Measurements from ENCODE around the gene RFX4. TPM values are rescaled to one million over a fixed set of nuclear protein-coding genes. Genes with fewer than 3 reads are reported as not detected.
A peak's percentile ranks its signal among the peaks of the same experiment; 100 is the strongest.

The RFX4 gene
- total RNA-seq, 1 experiment from 2014 or later = not detected

DNA sequence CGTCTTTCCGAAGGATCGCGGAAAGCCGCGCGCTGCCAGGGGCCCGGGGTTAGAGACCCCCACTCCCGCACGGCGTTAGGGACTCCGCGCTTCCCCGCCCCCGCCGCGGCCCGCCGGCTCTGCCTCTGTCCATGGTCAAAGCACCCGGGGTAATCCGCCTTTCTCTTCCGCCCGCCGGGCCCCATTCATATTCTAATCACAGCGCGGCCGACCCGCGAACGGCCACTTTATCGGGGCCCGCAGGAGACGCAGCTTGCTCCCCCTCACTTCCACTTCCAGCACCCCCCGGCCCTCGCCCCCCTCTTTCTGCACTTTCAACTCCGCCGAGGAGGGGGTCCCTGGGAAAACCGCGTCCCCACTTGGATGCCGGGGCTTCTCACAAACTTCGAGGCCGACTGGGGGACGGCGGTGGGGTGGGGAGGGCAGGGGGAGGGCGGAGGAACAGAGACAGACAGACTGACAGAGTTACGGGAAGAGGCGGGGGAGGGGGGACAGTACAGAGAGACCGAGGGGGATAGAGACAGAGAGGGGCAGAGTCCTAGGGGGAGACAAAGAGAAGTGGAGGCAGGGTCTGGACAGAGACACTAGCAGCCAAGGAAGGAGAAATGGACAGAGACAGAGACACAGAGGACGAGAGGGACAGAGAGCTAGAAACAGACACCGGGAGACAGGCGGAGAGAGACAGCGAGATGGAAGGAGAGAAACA is 1.1 kb upstream of the RFX4 start:
- Histone ChIP-seq H3K4me1 (ENCODE audit: insufficient read depth, low read length, poor library complexity, severe bottlenecking) (peaks cover 5% of the 10 kb centered on the region), H3K4me3 (ENCODE audit: low read depth, low read length, poor library complexity, severe bottlenecking) (no peak overlapping the region), H3K9me3 (ENCODE audit: low read depth, low read length, poor library complexity, severe bottlenecking) (no peaks in the 10 kb centered on the region), H3K27ac (ENCODE audit: low read depth, low read length, poor library complexity, severe bottlenecking) (no peak overlapping the region), H3K36me3 (ENCODE audit: insufficient read depth, low read length, poor library complexity, severe bottlenecking) (no peaks in the 10 kb centered on the region), H3K27me3 (replicated peaks; ENCODE audit: insufficient read depth, low read depth, low read length, poor library complexity) (peaks cover 81% of the 10 kb centered on the region)
- no peak for DNase-seq (ENCODE audit: low spot score)
- intact Hi-C loops (cut with micrococcal nuclease; ENCODE audit: unreplicated experiment) = loop anchor here (5.0 kb wide), 1 partner anchor 261 kb away; no protein-coding TSS in a partner anchor
- ChIA-PET CTCF (no interaction called here), POLR2A (ENCODE audit: low non-redundant PET) (no interaction called here)
- no TSS peak for BruUV-seq (replicated peaks)
- no peak for TF ChIP-seq EZH2 (IDR thresholded peaks at IDR 0.05; ENCODE audit: borderline replicate concordance, low read depth, low read length, poor library complexity, severe bottlenecking)
- TF ChIP-seq, protein P1, sequence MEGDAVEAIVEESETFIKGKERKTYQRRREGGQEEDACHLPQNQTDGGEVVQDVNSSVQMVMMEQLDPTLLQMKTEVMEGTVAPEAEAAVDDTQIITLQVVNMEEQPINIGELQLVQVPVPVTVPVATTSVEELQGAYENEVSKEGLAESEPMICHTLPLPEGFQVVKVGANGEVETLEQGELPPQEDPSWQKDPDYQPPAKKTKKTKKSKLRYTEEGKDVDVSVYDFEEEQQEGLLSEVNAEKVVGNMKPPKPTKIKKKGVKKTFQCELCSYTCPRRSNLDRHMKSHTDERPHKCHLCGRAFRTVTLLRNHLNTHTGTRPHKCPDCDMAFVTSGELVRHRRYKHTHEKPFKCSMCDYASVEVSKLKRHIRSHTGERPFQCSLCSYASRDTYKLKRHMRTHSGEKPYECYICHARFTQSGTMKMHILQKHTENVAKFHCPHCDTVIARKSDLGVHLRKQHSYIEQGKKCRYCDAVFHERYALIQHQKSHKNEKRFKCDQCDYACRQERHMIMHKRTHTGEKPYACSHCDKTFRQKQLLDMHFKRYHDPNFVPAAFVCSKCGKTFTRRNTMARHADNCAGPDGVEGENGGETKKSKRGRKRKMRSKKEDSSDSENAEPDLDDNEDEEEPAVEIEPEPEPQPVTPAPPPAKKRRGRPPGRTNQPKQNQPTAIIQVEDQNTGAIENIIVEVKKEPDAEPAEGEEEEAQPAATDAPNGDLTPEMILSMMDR (conservative IDR thresholded peaks at IDR 0.05; ENCODE audit: low read depth, low read length) = no peak

DNA sequence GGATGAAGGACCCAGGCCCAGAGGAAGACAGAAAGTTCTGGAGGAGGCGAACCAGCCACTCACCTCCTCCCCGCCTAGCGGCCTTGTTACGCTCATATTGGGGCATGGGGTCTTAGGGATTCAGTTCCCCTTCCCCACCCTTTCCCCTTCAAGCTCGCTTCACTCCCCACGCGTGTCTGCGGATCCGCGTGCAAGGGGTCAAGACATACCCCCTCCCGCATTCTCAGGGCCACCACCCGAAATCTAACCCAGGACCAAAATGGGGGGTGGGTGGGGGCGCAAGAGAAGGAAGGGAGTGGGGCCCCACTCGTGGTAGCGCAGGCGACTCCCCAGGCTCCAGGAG is 584 bp upstream of the RFX4 start:
- no TSS peak for BruUV-seq (replicated peaks)
- no peak overlapping the region for H3K27ac ChIP-seq (ENCODE audit: low read depth, low read length, poor library complexity, severe bottlenecking)
- peaks cover 86% of the 10 kb centered on the region for H3K27me3 ChIP-seq (replicated peaks; ENCODE audit: insufficient read depth, low read depth, low read length, poor library complexity)
- H3K36me3 ChIP-seq (ENCODE audit: insufficient read depth, low read length, poor library complexity, severe bottlenecking) = no peaks in the 10 kb centered on the region
- no peak for DNase-seq (ENCODE audit: low spot score)
- CTCF ChIA-PET = no interaction called here
- POLR2A ChIA-PET (ENCODE audit: low non-redundant PET) = no interaction called here
- no peak overlapping the region for H3K4me3 ChIP-seq (ENCODE audit: low read depth, low read length, poor library complexity, severe bottlenecking)
- TF ChIP-seq, protein P1 (conservative IDR thresholded peaks at IDR 0.05; ENCODE audit: low read depth, low read length) = no peak
- TF ChIP-seq EZH2 (IDR thresholded peaks at IDR 0.05; ENCODE audit: borderline replicate concordance, low read depth, low read length, poor library complexity, severe bottlenecking) = no peak
- H3K9me3 ChIP-seq (ENCODE audit: low read depth, low read length, poor library complexity, severe bottlenecking) = no peaks in the 10 kb centered on the region
- H3K4me1 ChIP-seq (ENCODE audit: insufficient read depth, low read length, poor library complexity, severe bottlenecking) = peaks cover 5% of the 10 kb centered on the region
- intact Hi-C loops (cut with micrococcal nuclease; ENCODE audit: unreplicated experiment) = loop anchor here (5.0 kb wide), 1 partner anchor 260 kb away; no protein-coding TSS in a partner anchor

DNA sequence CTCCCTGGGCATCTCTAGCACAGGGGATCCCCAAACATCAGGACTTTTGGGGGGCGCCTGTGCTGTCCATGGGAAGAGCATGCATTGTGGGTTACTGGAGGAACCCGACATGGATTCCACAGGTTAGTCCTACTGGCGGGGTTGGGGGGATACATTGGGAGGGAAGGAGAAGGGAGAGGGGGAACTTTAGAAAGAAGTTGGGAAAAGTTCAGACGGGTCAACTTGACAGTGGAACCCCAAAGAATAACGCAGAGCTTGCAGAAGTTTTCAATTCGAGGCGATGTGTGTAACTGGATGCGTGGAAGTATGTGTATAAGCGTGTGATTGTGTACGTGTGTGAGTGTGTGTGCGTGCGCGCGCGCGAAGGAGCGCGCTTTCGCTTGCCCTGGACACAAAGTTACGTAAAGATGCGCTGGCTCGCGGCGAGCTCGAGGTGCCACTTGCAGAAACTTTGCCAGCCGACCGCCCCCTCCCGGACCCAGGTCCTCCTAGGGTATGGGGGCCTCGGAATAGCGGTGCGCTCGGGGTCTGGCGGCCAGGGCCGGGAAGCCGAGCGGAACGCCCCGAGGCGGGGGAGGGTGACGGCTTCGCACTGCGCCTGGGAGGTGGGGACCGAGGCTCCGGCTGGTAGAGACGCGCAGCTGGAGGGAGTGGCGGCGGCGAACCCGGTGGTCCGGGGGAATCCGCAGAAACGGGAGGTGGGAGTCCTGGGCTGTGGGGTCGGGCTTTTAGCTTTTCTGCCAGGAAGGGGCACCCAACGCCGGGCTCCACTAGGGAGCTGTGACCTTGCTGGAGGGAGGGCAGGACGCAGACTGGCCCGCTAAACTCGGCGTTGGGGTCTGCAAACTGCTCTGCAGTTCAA is 669 bp downstream of the RFX4 start:
- peak overlapping the region; percentile 40 for H3K4me3 ChIP-seq (ENCODE audit: low read depth, low read length, poor library complexity, severe bottlenecking)
- DNase-seq (ENCODE audit: low spot score) = peak; percentile 28
- peaks cover 5% of the 10 kb centered on the region for H3K4me1 ChIP-seq (ENCODE audit: insufficient read depth, low read length, poor library complexity, severe bottlenecking)
- H3K27ac ChIP-seq (ENCODE audit: low read depth, low read length, poor library complexity, severe bottlenecking) = no peak overlapping the region
- peaks cover 98% of the 10 kb centered on the region for H3K27me3 ChIP-seq (replicated peaks; ENCODE audit: insufficient read depth, low read depth, low read length, poor library complexity)
- TF ChIP-seq EZH2 (IDR thresholded peaks at IDR 0.05; ENCODE audit: borderline replicate concordance, low read depth, low read length, poor library complexity, severe bottlenecking) = peak; percentile 55
- TF ChIP-seq, protein P1 (conservative IDR thresholded peaks at IDR 0.05; ENCODE audit: low read depth, low read length) = no peak
- BruUV-seq (replicated peaks) = no TSS peak
- H3K9me3 ChIP-seq (ENCODE audit: low read depth, low read length, poor library complexity, severe bottlenecking) = no peaks in the 10 kb centered on the region
- POLR2A ChIA-PET (ENCODE audit: low non-redundant PET) = interaction anchor here (0.9 kb wide), 1 partner anchor 57 kb away, joined by 3 read pairs; no protein-coding TSS in a partner anchor
- intact Hi-C loops (cut with micrococcal nuclease; ENCODE audit: unreplicated experiment) = loop anchor here (5.0 kb wide), 1 partner anchor 259 kb away; no protein-coding TSS in a partner anchor
- CTCF ChIA-PET = no interaction called here
- no peaks in the 10 kb centered on the region for H3K36me3 ChIP-seq (ENCODE audit: insufficient read depth, low read length, poor library complexity, severe bottlenecking)

Measured in A673 (cell line).